ENCODE measurements around the gene ABL2.

ABL2 gene

DNA sequence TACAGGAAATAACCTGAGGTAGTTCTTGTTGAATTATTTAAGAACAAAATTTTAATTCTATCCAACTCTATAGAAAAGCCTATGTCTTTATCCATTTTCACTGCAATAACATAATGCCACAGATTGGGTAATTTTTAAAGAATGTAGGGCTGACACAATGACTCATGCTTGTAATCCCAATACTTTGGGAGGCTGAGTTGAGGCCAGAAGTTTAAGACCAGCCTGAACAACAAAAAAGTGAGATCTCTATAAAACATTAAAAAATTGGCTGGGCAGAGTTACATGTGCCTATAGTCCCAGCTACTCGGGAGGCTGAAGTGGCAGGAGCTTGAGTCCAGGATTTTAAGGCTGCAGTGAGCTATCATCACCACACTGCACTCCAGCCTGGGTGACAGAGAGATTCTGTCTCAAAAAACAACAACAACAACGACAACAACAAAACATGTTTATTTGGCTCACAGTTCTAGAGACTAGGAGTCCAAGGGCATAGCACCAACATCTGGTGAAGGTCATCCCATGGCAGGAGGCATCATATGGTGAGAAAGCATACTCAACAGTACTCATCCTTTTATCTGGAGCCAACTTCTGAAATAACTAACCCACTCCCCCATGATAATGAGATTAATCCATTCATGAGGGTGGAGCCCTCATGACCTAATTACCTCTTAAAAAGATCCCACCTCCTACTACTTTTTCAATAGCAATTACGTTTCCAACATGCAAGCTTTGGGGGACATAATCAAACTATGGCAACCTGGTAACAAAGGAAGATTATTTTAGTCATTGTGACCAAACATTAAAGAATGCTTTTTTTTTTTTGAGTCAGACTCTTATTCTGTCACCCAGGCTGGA, 59.6 kb downstream of the ABL2 start:
- Histone ChIP-seq H3K4me1 (ENCODE audit: control insufficient read depth, insufficient read depth, low read length) (peaks cover 8% of the 10 kb centered on the region; the same call in 1 of the 2 replicates), H3K9me3 (ENCODE audit: control insufficient read depth, insufficient read depth, low read length) (no peaks in the 10 kb centered on the region), H3K4me3 (ENCODE audit: low read depth, low read length) (no peak overlapping the region), H3K9ac (ENCODE audit: low read depth, low read length) (no peak overlapping the region), H3K36me3 (ENCODE audit: control insufficient read depth, insufficient read depth, low read length) (no peaks in the 10 kb centered on the region), H3K27ac (ENCODE audit: low read depth, low read length) (no peak overlapping the region), H3K27me3 (ENCODE audit: control insufficient read depth, insufficient read depth, low read length) (no peaks in the 10 kb centered on the region)

GRCh38 chr1:179168536-179168935, 60.9 kb downstream of the ABL2 start:
- H3K27ac ChIP-seq (ENCODE audit: low read depth, low read length), result no peak overlapping the region
- H3K9me3 ChIP-seq (ENCODE audit: control insufficient read depth, insufficient read depth, low read length), result no peaks in the 10 kb centered on the region
- no peak overlapping the region for H3K4me3 ChIP-seq (ENCODE audit: low read depth, low read length)
- no peaks in the 10 kb centered on the region for H3K27me3 ChIP-seq (ENCODE audit: control insufficient read depth, insufficient read depth, low read length)
- H3K9ac ChIP-seq (ENCODE audit: low read depth, low read length), result no peak overlapping the region
- H3K4me1 ChIP-seq (ENCODE audit: control insufficient read depth, insufficient read depth, low read length), result peaks cover 21% of the 10 kb centered on the region
- no peaks in the 10 kb centered on the region for H3K36me3 ChIP-seq (ENCODE audit: control insufficient read depth, insufficient read depth, low read length)

DNA sequence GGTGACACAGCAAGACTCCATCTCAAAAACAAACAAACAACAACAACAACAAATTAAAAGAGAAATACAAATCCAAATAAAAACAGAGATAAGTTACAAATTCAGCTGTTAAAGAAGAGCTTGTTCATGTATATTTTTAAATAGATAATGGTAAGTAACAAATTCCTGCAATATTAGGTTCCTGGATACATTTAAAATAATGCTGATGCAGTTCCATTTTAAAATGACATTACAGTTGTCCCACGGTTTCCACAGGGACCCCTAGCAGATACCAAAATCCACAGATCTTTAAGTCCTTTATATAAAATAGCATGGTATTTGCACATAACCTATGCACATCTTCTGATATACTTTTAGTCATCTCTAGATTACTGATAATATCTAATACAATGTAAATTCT, 61.5 kb downstream of the ABL2 start:
- Histone ChIP-seq H3K27me3 (ENCODE audit: control insufficient read depth, insufficient read depth, low read length) (no peaks in the 10 kb centered on the region), H3K27ac (ENCODE audit: low read depth, low read length) (no peak overlapping the region), H3K36me3 (ENCODE audit: control insufficient read depth, insufficient read depth, low read length) (no peaks in the 10 kb centered on the region), H3K4me3 (ENCODE audit: low read depth, low read length) (no peak overlapping the region), H3K9me3 (ENCODE audit: control insufficient read depth, insufficient read depth, low read length) (no peaks in the 10 kb centered on the region), H3K4me1 (ENCODE audit: control insufficient read depth, insufficient read depth, low read length) (peaks cover 23% of the 10 kb centered on the region), H3K9ac (ENCODE audit: low read depth, low read length) (no peak overlapping the region)

- Histone ChIP-seq H3K4me3 (ENCODE audit: low read depth, low read length) (no peak overlapping the region), H3K36me3 (ENCODE audit: control insufficient read depth, insufficient read depth, low read length) (no peaks in the 10 kb centered on the region), H3K4me1 (ENCODE audit: control insufficient read depth, insufficient read depth, low read length) (peaks cover 26% of the 10 kb centered on the region), H3K27ac (ENCODE audit: low read depth, low read length) (no peak overlapping the region), H3K9ac (ENCODE audit: low read depth, low read length) (no peak overlapping the region), H3K27me3 (ENCODE audit: control insufficient read depth, insufficient read depth, low read length) (no peaks in the 10 kb centered on the region), H3K9me3 (ENCODE audit: control insufficient read depth, insufficient read depth, low read length) (no peaks in the 10 kb centered on the region)
These were observed 62.1 kb downstream of the ABL2 start for GRCh38 chr1:179167418-179167777.

- Histone ChIP-seq H3K4me1 (ENCODE audit: control insufficient read depth, insufficient read depth, low read length) (peaks cover 26% of the 10 kb centered on the region), H3K27ac (ENCODE audit: low read depth, low read length) (no peak overlapping the region), H3K27me3 (ENCODE audit: control insufficient read depth, insufficient read depth, low read length) (no peaks in the 10 kb centered on the region), H3K9me3 (ENCODE audit: control insufficient read depth, insufficient read depth, low read length) (no peaks in the 10 kb centered on the region), H3K36me3 (ENCODE audit: control insufficient read depth, insufficient read depth, low read length) (no peaks in the 10 kb centered on the region), H3K4me3 (ENCODE audit: low read depth, low read length) (no peak overlapping the region), H3K9ac (ENCODE audit: low read depth, low read length) (no peak overlapping the region)
These were observed 62.6 kb downstream of the ABL2 start for GRCh38 chr1:179166663-179167417.

GRCh38 chr1:179164494-179164893, 65.0 kb downstream of the ABL2 start:
- Histone ChIP-seq H3K27ac (ENCODE audit: low read depth, low read length) (no peak overlapping the region), H3K36me3 (ENCODE audit: control insufficient read depth, insufficient read depth, low read length) (no peaks in the 10 kb centered on the region), H3K27me3 (ENCODE audit: control insufficient read depth, insufficient read depth, low read length) (no peaks in the 10 kb centered on the region), H3K9me3 (ENCODE audit: control insufficient read depth, insufficient read depth, low read length) (no peaks in the 10 kb centered on the region), H3K4me3 (ENCODE audit: low read depth, low read length) (no peak overlapping the region), H3K4me1 (ENCODE audit: control insufficient read depth, insufficient read depth, low read length) (peaks cover 26% of the 10 kb centered on the region), H3K9ac (ENCODE audit: low read depth, low read length) (no peak overlapping the region)

DNA sequence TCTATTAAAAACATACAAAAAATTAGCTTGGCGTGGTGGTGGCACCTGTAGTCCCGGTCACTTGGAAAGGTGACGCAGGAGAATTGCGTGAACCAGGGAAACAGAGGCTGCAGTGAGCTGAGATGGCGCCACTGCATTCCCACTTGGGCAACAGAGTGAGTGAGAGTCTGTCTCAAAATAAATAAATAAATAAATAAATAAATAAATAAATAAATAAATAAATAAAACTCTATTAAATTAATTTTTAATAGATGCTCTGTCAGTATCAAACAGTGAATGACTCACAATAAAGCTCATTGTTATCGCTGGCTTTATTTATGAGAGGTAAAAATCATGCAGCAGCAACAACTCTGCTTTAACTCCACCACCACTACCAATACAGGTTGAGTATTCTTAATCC, 72.8 kb downstream of the ABL2 start:
- H3K27me3 ChIP-seq (ENCODE audit: control insufficient read depth, insufficient read depth, low read length), result no peaks in the 10 kb centered on the region

DNA sequence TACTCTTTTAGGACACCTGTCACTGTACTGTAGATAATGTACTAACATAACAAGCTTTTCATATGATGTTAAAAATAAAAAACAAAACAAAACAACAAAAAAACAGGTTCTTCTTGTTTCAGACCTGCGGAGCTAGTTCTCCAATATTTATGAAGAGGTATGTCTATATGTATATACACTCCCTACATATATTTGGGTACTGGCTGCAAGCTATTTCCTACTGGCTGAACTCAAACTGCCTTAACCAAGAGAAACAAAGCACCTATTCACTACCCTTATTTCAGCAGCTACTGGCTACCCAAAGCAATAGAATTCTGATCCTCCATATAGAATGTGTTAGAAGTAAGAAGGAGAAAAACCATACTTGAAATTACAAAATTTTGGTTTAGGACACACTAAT, 73.5 kb downstream of the ABL2 start:
- Histone ChIP-seq H3K27ac (ENCODE audit: low read depth, low read length) (no peak overlapping the region), H3K27me3 (ENCODE audit: control insufficient read depth, insufficient read depth, low read length) (no peaks in the 10 kb centered on the region), H3K9me3 (ENCODE audit: control insufficient read depth, insufficient read depth, low read length) (no peaks in the 10 kb centered on the region), H3K9ac (ENCODE audit: low read depth, low read length) (no peak overlapping the region), H3K4me3 (ENCODE audit: low read depth, low read length) (no peak overlapping the region), H3K4me1 (ENCODE audit: control insufficient read depth, insufficient read depth, low read length) (no peaks in the 10 kb centered on the region), H3K36me3 (ENCODE audit: control insufficient read depth, insufficient read depth, low read length) (no peaks in the 10 kb centered on the region)

More for the DNA sequence above, 72.8 kb downstream of the ABL2 start:
- Histone ChIP-seq H3K27ac (ENCODE audit: low read depth, low read length) (no peak overlapping the region), H3K4me1 (ENCODE audit: control insufficient read depth, insufficient read depth, low read length) (no peaks in the 10 kb centered on the region), H3K9me3 (ENCODE audit: control insufficient read depth, insufficient read depth, low read length) (no peaks in the 10 kb centered on the region), H3K36me3 (ENCODE audit: control insufficient read depth, insufficient read depth, low read length) (no peaks in the 10 kb centered on the region), H3K9ac (ENCODE audit: low read depth, low read length) (no peak overlapping the region), H3K4me3 (ENCODE audit: low read depth, low read length) (no peak overlapping the region)

- Histone ChIP-seq H3K36me3 (ENCODE audit: control insufficient read depth, insufficient read depth, low read length) (no peaks in the 10 kb centered on the region), H3K9ac (ENCODE audit: low read depth, low read length) (no peak overlapping the region), H3K9me3 (ENCODE audit: control insufficient read depth, insufficient read depth, low read length) (no peaks in the 10 kb centered on the region), H3K27ac (ENCODE audit: low read depth, low read length) (no peak overlapping the region), H3K27me3 (ENCODE audit: control insufficient read depth, insufficient read depth, low read length) (no peaks in the 10 kb centered on the region), H3K4me1 (ENCODE audit: control insufficient read depth, insufficient read depth, low read length) (no peaks in the 10 kb centered on the region), H3K4me3 (ENCODE audit: low read depth, low read length) (no peak overlapping the region)
These were observed 73.9 kb downstream of the ABL2 start for GRCh38 chr1:179155615-179156014.

DNA sequence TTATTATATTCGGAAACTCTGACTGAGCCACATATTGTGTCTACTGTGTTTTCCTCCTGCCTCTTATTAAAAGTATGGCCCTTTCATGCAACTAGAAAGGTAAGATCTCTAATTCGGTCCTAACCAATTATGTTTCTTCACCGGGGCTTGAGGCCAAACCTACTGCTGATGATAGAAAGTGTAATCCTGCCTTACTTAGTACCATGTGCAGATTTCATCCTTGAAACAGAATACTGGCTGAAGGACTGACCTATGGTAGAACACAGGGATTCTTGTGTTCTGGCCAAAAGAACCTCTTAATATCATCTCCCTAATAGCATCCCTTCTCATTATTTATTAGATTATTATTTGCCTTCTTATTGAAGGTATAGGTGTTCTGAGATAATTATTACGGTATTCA, 75.0 kb downstream of the ABL2 start:
- H3K27me3 ChIP-seq (ENCODE audit: control insufficient read depth, insufficient read depth, low read length), result no peaks in the 10 kb centered on the region
- H3K9me3 ChIP-seq (ENCODE audit: control insufficient read depth, insufficient read depth, low read length), result no peaks in the 10 kb centered on the region
- H3K36me3 ChIP-seq (ENCODE audit: control insufficient read depth, insufficient read depth, low read length), result no peaks in the 10 kb centered on the region
- no peak overlapping the region for H3K27ac ChIP-seq (ENCODE audit: low read depth, low read length)
- H3K4me1 ChIP-seq (ENCODE audit: control insufficient read depth, insufficient read depth, low read length), result no peaks in the 10 kb centered on the region
- H3K9ac ChIP-seq (ENCODE audit: low read depth, low read length), result no peak overlapping the region
- no peak overlapping the region for H3K4me3 ChIP-seq (ENCODE audit: low read depth, low read length)

DNA sequence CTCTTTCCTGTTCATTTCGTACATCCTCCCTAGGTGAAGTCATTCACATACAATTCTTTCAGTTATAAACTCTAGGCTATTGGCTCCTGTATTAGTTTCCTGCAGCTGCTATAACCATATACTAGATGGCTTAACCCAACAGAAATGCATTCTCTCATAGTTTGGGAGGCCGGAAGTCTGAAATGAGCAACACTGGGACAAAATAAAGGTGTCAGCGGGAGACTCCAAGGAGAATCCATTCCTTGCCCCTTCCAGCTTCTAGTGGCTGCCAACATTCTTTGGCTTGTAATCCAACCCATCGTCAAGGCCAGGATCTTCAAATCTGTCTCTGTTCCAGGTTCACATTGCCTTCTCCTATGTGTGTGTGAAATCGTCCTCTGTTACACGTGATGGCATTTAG, 76.3 kb downstream of the ABL2 start:
- no peak overlapping the region for H3K4me3 ChIP-seq (ENCODE audit: low read depth, low read length)
- H3K27ac ChIP-seq (ENCODE audit: low read depth, low read length), result no peak overlapping the region
- H3K36me3 ChIP-seq (ENCODE audit: control insufficient read depth, insufficient read depth, low read length), result no peaks in the 10 kb centered on the region
- no peaks in the 10 kb centered on the region for H3K27me3 ChIP-seq (ENCODE audit: control insufficient read depth, insufficient read depth, low read length)
- no peak overlapping the region for H3K9ac ChIP-seq (ENCODE audit: low read depth, low read length)
- no peaks in the 10 kb centered on the region for H3K9me3 ChIP-seq (ENCODE audit: control insufficient read depth, insufficient read depth, low read length)
- H3K4me1 ChIP-seq (ENCODE audit: control insufficient read depth, insufficient read depth, low read length), result no peaks in the 10 kb centered on the region
